ENCODE data around the gene ZNF385C.

DNA sequence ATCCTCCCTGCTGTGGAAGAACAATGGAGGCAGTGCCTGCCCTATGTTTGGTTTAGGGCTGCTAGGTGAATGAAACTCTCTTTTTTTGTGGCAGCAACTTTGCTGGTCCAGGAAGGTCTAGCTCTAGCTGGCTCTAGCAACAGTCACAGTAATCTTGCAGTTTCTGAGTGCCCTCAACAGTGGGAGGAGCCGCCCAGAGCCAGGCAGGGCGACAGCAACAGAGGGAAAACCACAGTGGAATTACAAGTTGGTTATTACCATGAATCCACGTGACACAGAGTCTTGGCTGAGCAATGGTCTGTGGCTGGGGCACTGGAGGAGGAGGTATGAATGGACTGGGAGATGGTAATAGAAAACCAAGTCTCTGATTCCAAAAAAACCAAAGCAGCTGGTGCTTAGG is 34.7 kb upstream of the ZNF385C start:
- TF ChIP-seq, protein P1, sequence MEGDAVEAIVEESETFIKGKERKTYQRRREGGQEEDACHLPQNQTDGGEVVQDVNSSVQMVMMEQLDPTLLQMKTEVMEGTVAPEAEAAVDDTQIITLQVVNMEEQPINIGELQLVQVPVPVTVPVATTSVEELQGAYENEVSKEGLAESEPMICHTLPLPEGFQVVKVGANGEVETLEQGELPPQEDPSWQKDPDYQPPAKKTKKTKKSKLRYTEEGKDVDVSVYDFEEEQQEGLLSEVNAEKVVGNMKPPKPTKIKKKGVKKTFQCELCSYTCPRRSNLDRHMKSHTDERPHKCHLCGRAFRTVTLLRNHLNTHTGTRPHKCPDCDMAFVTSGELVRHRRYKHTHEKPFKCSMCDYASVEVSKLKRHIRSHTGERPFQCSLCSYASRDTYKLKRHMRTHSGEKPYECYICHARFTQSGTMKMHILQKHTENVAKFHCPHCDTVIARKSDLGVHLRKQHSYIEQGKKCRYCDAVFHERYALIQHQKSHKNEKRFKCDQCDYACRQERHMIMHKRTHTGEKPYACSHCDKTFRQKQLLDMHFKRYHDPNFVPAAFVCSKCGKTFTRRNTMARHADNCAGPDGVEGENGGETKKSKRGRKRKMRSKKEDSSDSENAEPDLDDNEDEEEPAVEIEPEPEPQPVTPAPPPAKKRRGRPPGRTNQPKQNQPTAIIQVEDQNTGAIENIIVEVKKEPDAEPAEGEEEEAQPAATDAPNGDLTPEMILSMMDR (conservative IDR thresholded peaks at IDR 0.05 in 1 of 2, IDR thresholded peaks at IDR 0.05 in 1 of 2; ENCODE audit: low read depth in 1 of 2, low read length in 2 of 2): no peak
- TF ChIP-seq EZH2 (IDR thresholded peaks at IDR 0.05; ENCODE audit: low read length, missing control alignments): no peak
